BE2C (cell line): ENCODE measurements around the gene MYH14.

Experiments used
- DNase-seq: peaks from one replicate; pipeline ENCODE4 v3.0.0-alpha.2; 2020
- H3K27me3 ChIP-seq: fragments of 250-450 bp; sonication (Bioruptor Pico); 2 replicates; pipeline ENCODE4 v1.5.1; 2020; ENCODE audit warnings: mild to moderate bottlenecking
- H3K36me3 ChIP-seq: fragments of 250-450 bp; sonication (Bioruptor Pico); 2 replicates; pipeline ENCODE4 v1.5.1; 2020; ENCODE audit warnings: mild to moderate bottlenecking
- H3K4me1 ChIP-seq: fragments of 250-450 bp; sonication (Bioruptor Pico); 2 replicates; pipeline ENCODE4 v1.5.1; 2020
- H3K4me3 ChIP-seq: 2 replicates; pipeline ENCODE4 v1.5.1; 2011; ENCODE audit warnings: low read depth, low read length
- H3K9me3 ChIP-seq: fragments of 250-450 bp; sonication (Bioruptor Pico); 2 replicates; pipeline ENCODE4 v1.5.1; 2020
- TF ChIP-seq, protein P1 (sequence below): IDR thresholded peaks from 2 replicates; pipeline ENCODE4 v1.5.1; 2012; ENCODE audit warnings: mild to moderate bottlenecking, low read depth, low read length

MYH14 gene

DNA sequence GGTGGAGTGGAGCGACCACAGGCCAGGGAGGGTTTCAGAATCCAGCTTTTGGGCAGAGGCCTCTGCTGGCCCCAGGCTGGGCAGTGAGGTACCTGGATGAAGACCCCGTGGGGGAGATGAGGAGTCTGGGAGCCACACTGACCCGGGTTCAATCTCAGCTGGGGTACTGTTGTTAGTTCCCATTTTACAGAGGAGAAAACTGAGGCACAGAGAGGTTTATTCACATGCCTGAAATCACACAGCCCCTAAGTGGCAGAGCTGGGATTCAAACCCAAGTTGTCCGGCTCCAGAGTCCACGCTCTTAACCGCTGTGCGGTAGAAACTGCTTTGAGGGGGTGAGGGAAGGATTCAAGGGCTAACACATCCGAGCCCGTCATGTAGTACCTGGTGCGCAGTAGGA lies 45.0 kb downstream of the MYH14 start:
- no peak for DNase-seq
- H3K4me1 ChIP-seq, result no peaks in the 10 kb centered on the region
- H3K27me3 ChIP-seq, result no peaks in the 10 kb centered on the region
- TF ChIP-seq, protein P1, sequence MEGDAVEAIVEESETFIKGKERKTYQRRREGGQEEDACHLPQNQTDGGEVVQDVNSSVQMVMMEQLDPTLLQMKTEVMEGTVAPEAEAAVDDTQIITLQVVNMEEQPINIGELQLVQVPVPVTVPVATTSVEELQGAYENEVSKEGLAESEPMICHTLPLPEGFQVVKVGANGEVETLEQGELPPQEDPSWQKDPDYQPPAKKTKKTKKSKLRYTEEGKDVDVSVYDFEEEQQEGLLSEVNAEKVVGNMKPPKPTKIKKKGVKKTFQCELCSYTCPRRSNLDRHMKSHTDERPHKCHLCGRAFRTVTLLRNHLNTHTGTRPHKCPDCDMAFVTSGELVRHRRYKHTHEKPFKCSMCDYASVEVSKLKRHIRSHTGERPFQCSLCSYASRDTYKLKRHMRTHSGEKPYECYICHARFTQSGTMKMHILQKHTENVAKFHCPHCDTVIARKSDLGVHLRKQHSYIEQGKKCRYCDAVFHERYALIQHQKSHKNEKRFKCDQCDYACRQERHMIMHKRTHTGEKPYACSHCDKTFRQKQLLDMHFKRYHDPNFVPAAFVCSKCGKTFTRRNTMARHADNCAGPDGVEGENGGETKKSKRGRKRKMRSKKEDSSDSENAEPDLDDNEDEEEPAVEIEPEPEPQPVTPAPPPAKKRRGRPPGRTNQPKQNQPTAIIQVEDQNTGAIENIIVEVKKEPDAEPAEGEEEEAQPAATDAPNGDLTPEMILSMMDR, result no peak
- no peak overlapping the region for H3K4me3 ChIP-seq
- H3K9me3 ChIP-seq, result no peaks in the 10 kb centered on the region; the same call in 1 of the 2 replicates
- H3K36me3 ChIP-seq, result no peaks in the 10 kb centered on the region

DNA sequence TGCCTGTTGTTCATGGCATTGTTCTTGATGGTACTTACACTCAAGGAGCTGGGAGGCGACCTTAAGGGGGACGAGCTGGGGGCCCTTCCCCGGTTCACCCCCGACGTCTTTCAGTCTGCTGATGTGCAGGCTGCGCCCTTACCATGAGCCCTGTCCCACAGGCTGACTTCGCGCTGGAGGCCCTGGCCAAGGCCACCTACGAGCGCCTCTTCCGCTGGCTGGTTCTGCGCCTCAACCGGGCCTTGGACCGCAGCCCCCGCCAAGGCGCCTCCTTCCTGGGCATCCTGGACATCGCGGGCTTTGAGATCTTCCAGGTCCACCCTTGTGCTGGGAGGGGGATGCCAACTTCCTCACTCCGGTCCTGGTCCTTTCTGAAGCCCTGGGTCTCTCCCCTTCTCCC lies 45.4 kb downstream of the MYH14 start:
- TF ChIP-seq, protein P1, result no peak
- H3K4me1 ChIP-seq, result no peaks in the 10 kb centered on the region
- H3K36me3 ChIP-seq, result no peaks in the 10 kb centered on the region
- no peak for DNase-seq
- no peak overlapping the region for H3K4me3 ChIP-seq
- no peaks in the 10 kb centered on the region for H3K27me3 ChIP-seq
- H3K9me3 ChIP-seq, result no peaks in the 10 kb centered on the region; the same call in 1 of the 2 replicates

DNA sequence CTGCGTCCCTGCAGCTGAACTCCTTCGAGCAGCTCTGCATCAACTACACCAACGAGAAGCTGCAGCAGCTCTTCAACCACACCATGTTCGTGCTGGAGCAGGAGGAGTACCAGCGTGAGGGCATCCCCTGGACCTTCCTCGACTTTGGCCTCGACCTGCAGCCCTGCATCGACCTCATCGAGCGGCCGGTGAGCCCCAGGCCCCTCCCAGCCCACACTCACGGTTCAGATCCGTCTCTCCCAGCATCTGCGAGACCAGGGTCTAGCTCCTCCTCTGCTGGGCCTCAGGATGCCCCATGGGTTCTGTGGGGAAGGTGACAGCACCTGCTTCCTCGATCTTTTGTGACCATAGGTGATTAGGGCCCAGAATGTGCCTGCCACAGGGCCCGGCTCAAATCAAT lies 46.2 kb downstream of the MYH14 start:
- Histone ChIP-seq H3K36me3 (no peaks in the 10 kb centered on the region), H3K4me1 (no peaks in the 10 kb centered on the region), H3K27me3 (no peaks in the 10 kb centered on the region), H3K4me3 (no peak overlapping the region), H3K9me3 (no peaks in the 10 kb centered on the region; the same call in 1 of the 2 replicates)
- DNase-seq, result no peak
- TF ChIP-seq, protein P1, result no peak

DNA sequence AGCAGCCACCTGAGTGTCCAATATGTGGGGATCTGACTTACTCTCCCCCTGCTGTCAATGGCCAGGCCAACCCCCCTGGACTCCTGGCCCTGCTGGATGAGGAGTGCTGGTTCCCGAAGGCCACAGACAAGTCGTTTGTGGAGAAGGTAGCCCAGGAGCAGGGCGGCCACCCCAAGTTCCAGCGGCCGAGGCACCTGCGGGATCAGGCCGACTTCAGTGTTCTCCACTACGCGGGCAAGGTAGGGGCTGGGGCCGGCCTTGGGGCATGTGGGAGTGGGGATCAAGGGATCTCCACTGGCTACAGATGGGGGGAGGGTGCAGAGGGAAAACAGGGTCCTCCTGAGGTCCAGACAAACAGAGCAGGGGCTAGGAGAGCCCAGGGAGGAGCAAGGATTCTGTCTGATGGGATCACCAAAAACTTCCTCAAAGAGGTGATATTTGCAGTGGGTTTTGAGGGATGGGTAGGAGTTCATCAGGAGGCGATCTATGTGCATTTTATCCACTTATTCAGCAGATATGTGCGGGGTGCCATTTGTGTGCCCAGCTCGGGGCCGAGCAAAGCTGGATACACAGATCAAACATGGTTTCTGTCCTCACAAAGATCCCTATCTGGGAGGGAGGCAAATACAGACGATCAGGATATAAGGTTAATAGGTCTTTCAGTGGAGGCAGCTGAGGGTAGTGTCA lies 47.2 kb downstream of the MYH14 start:
- Histone ChIP-seq H3K4me3 (no peak overlapping the region), H3K27me3 (no peaks in the 10 kb centered on the region), H3K9me3 (no peaks in the 10 kb centered on the region; the same call in 1 of the 2 replicates), H3K36me3 (no peaks in the 10 kb centered on the region), H3K4me1 (no peaks in the 10 kb centered on the region)
- DNase-seq, result no peak
- TF ChIP-seq, protein P1, result no peak

DNA sequence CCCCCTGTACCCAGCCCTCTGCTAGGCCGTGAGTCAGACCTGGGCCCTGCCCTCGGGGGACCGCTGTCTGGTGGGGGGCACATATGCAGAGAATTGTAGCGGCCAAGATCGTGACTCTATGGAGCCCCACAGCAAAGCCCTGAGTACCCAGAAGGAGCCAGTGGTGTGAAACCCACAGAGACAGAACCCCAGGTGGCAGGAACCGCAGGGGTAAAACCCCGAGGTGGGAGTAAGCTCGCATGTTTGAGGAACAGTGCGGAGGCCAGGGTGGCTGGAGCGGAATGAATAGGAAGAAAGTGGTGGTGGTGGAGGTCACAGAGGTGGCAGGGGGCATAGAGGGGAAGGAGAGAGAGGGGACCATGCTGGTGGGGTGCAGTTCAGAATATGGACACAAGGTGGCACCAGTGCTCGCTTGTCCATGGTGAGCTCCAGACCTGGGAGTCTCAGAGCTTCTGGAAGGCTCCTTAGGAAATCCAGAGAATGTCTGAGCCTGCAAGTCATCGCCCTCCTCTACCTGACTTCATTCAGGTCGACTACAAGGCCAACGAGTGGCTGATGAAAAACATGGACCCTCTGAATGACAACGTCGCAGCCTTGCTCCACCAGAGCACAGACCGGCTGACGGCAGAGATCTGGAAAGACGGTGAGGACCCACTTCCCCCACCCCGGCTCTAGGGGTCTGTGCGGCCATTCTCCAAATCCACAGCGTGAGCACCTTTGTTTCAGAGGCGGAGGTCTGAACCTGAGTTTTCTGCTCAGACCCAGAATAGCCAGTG lies 48.9 kb downstream of the MYH14 start:
- peak; percentile 48 for DNase-seq
- H3K36me3 ChIP-seq, result no peaks in the 10 kb centered on the region
- H3K4me3 ChIP-seq, result no peak overlapping the region
- no peaks in the 10 kb centered on the region; the same call in 1 of the 2 replicates for H3K9me3 ChIP-seq
- H3K4me1 ChIP-seq, result no peaks in the 10 kb centered on the region
- TF ChIP-seq, protein P1, result peak; percentile 75
- H3K27me3 ChIP-seq, result no peaks in the 10 kb centered on the region

DNA sequence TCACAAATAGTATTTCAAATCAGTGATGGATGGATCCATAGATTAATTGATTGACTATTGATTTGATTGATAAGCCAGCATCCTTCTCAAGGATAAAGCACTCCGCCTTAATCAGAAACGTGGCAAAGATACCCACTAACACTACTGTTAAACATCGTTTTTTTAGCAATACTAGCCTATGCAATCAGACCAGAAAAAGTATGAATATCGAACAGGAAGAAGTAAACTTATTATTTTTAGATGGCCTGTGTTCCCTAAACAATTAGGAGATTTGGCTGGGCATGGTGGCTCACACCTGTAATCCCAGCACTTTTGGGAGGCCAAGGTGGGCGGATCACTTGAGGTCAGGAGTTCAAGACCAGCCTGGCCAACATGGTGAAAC lies 49.5 kb downstream of the MYH14 start:
- Histone ChIP-seq H3K27me3 (no peaks in the 10 kb centered on the region), H3K4me1 (no peaks in the 10 kb centered on the region), H3K4me3 (no peak overlapping the region), H3K36me3 (no peaks in the 10 kb centered on the region), H3K9me3 (no peaks in the 10 kb centered on the region; the same call in 1 of the 2 replicates)
- no peak for DNase-seq
- TF ChIP-seq, protein P1, result no peak
